ENCODE results near the gene F5. TPM values are rescaled to one million over a fixed set of nuclear protein-coding genes. Genes with fewer than 3 reads are reported as not detected.

The F5 gene
- total and polyA plus RNA-seq, 10 donors: 1.7 to 34.5 (median 7.4) TPM

DNA sequence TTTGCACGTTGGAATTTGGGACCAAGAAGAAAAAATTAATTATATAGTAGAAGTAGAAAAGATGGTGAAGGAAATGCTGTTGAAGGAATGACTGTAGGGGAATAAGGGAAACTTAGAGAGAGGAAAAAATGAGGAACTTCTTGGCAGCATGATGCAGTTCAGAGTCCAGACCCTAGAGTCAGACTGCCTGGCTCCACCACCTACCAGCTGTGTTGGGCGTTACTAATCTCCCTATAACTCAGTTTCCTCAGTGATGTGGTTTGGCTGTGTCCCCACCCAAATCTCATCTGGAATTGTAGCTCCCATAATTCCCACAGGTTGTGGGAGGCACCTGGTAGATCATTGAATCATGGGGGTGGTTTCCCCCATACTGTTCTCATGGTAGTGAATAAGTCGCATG lies 45.0 kb upstream of the F5 start:
- H3K27me3 ChIP-seq (replicated peaks in 1 of 7): no peaks in the 10 kb centered on the region
- 73 to 81% (median 77%) methylated on average over 3 of the region's 3 CpGs for WGBS, 5 donors

DNA sequence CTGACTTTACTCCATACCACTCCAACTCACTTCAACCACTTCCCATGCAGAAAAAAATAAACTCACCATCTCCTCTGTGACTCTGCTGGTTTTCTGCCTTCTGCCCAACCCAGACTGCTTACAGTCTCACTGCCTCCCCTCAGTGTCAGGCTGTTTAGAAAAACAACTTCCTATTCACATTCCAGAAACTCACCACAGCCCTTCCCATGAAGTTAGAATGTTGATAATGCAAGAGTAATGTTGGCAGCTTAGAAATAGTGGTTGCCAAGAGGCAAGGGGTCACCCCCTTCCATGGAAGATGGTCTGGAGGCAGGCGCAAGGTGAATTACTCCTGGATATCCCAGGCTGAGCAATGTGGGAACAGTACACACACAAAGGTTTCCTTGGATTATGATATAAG lies 43.7 kb upstream of the F5 start, which contains the start of gene SELP:
TSS of gene SELP (minus strand) at position 119 of the 400 bp plus-strand sequence. CDS start at position 69, 50 bp downstream.
- no peaks in the 10 kb centered on the region for H3K36me3 ChIP-seq
- H3K4me1 ChIP-seq: peaks cover 0 to 6% (median 0%) of the 10 kb centered on the region in 6 donors
- DNase-seq: no peak
- no peak for TF ChIP-seq POLR2AphosphoS5 (IDR thresholded peaks at IDR 0.05)
- TF ChIP-seq, protein P1, sequence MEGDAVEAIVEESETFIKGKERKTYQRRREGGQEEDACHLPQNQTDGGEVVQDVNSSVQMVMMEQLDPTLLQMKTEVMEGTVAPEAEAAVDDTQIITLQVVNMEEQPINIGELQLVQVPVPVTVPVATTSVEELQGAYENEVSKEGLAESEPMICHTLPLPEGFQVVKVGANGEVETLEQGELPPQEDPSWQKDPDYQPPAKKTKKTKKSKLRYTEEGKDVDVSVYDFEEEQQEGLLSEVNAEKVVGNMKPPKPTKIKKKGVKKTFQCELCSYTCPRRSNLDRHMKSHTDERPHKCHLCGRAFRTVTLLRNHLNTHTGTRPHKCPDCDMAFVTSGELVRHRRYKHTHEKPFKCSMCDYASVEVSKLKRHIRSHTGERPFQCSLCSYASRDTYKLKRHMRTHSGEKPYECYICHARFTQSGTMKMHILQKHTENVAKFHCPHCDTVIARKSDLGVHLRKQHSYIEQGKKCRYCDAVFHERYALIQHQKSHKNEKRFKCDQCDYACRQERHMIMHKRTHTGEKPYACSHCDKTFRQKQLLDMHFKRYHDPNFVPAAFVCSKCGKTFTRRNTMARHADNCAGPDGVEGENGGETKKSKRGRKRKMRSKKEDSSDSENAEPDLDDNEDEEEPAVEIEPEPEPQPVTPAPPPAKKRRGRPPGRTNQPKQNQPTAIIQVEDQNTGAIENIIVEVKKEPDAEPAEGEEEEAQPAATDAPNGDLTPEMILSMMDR (IDR thresholded peaks at IDR 0.05 in 8 of 11, conservative IDR thresholded peaks at IDR 0.05 in 3 of 11): no peak
- TF ChIP-seq POLR2A (IDR thresholded peaks at IDR 0.05): no peak
- H3K27me3 ChIP-seq (replicated peaks in 1 of 7): no peaks in the 10 kb centered on the region
- no peak within 1 kb of the TSS for H3K27ac ChIP-seq
- peaks cover 0 to 24% (median 20%) of the 10 kb centered on the region in 8 donors for H3K9me3 ChIP-seq
- no peak within 1 kb of the TSS for H3K4me3 ChIP-seq
- intact Hi-C loops (cut with DNase I; ENCODE audit: low total_unique reads): no loop called here
- WGBS, 5 donors: 77 to 100% (median 93%) methylated on average over 1 of the region's 1 CpG

More for the DNA sequence above, 45.0 kb upstream of the F5 start:
- TF ChIP-seq, protein P1 (IDR thresholded peaks at IDR 0.05 in 8 of 11, conservative IDR thresholded peaks at IDR 0.05 in 3 of 11): no peak
- no peak for TF ChIP-seq POLR2A (IDR thresholded peaks at IDR 0.05)
- no peak for TF ChIP-seq POLR2AphosphoS5 (IDR thresholded peaks at IDR 0.05)
- Histone ChIP-seq H3K4me1 (no peaks in the 10 kb centered on the region), H3K4me3 (no peak overlapping the region), H3K27ac (no peak overlapping the region), H3K36me3 (no peaks in the 10 kb centered on the region), H3K9me3 (peaks cover 0 to 35% (median 32%) of the 10 kb centered on the region in 8 donors)
- intact Hi-C loops (cut with DNase I; ENCODE audit: low total_unique reads): no loop called here
- no peak for DNase-seq

DNA sequence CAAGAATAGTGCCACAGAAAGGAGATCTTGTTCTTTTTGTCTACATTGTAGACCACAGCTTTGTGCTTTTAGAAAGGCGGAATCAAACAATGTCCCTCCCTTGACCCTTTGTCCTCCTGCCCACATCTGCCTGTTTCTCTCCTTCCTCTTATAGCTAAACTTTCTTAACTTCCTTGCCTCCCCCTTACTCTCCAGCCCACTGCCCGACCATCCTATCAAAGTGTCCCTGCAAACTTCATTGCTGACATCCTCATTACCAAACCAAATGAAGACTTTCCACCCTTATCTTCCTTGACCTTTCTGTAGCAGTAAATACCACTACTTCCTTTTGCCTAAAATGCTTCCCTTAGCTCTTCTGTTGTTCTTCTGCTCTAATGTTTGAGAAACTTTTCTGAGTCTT lies 38.6 kb upstream of the F5 start:
- Histone ChIP-seq H3K27me3 (replicated peaks in 1 of 7) (no peaks in the 10 kb centered on the region), H3K9me3 (no peaks in the 10 kb centered on the region), H3K36me3 (no peaks in the 10 kb centered on the region), H3K27ac (no peak overlapping the region), H3K4me3 (no peak overlapping the region), H3K4me1 (peaks cover 0 to 10% (median 0%) of the 10 kb centered on the region in 6 donors)
- intact Hi-C loops (cut with DNase I; ENCODE audit: low total_unique reads): no loop called here
- 36 to 51% (median 43%) methylated on average over 2 of the region's 2 CpGs for WGBS, 5 donors
- TF ChIP-seq POLR2AphosphoS5 (IDR thresholded peaks at IDR 0.05): no peak
- no peak for TF ChIP-seq POLR2A (IDR thresholded peaks at IDR 0.05)
- TF ChIP-seq, protein P1 (IDR thresholded peaks at IDR 0.05 in 8 of 11, conservative IDR thresholded peaks at IDR 0.05 in 3 of 11): no peak
- no peak for DNase-seq

DNA sequence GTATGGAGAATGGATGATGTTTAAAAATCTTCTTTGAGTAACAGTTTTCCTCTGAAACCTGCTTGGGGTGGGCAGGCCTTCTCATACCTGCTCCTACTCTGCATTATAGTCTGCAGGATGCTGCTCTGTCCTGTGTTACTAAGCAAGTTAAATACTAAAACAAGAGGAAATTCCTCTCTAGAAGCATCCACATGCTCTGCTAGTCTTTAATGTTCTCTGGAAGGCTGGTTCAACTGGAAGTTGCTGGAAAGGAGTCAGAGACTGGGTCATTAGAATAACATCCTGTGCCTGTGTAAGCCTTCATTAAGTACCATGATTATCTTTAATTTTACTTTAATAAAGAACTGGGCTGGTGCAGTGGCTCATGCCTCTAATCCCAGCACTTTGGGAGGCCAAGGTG lies 37.8 kb upstream of the F5 start:
- DNase-seq: no peak
- Histone ChIP-seq H3K4me1 (peaks cover 0 to 10% (median 0%) of the 10 kb centered on the region in 6 donors), H3K4me3 (no peak overlapping the region), H3K9me3 (no peaks in the 10 kb centered on the region), H3K27ac (no peak overlapping the region), H3K27me3 (replicated peaks in 1 of 7) (no peaks in the 10 kb centered on the region), H3K36me3 (no peaks in the 10 kb centered on the region)
- intact Hi-C loops (cut with DNase I; ENCODE audit: low total_unique reads): no loop called here
- no peak for TF ChIP-seq POLR2A (IDR thresholded peaks at IDR 0.05)
- no peak for TF ChIP-seq POLR2AphosphoS5 (IDR thresholded peaks at IDR 0.05)
- TF ChIP-seq, protein P1 (IDR thresholded peaks at IDR 0.05 in 8 of 11, conservative IDR thresholded peaks at IDR 0.05 in 3 of 11): no peak

All from spleen (tissue), 11 donors.